DMS114 treated with DMSO at 0.1 percent for 48 hours (cell line): ENCODE data around the gene CFAP54.
"Not testable (repeated sequence)": the region's sequence is repeated elsewhere in the genome, so short reads cannot be mapped to it uniquely, and the experiment has no call there.

Experiments used
- DNase-seq: peaks from one replicate; lab custom pipeline; 2025; ENCODE audit not compliant: unreplicated experiment; lab: John Stamatoyannopoulos, UW

CFAP54 gene

DNA sequence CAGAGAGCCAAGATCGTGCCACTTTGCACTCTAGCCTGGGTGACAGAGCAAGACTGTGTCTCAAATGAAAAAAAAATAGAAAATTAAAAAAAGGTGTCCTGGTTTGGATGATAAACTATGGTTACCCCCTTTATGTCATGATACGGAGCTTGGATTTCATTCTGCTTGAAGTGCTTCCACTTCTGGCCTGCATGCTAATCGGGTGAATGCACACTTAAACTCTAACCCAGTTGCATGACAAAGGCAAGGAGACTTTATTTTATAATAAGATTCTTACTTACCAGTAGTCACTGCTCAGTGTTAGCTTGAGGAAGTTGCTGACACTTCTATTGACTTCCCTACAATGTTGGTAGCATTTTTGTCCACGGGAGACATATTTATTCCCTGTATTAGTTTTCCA is 24.3 kb downstream of the CFAP54 start:
- no peak for DNase-seq

- no peak for DNase-seq
These were observed 25.0 kb downstream of the CFAP54 start for GRCh38 chr12:96514328-96514727.

GRCh38 chr12:96516472-96517430 is 27.4 kb downstream of the CFAP54 start:
- DNase-seq, result peak; percentile 60

- DNase-seq, result no peak
These were observed 31.4 kb downstream of the CFAP54 start for GRCh38 chr12:96520767-96521166.

- no peak for DNase-seq
These were observed 32.7 kb downstream of the CFAP54 start for GRCh38 chr12:96521895-96522682.

DNA sequence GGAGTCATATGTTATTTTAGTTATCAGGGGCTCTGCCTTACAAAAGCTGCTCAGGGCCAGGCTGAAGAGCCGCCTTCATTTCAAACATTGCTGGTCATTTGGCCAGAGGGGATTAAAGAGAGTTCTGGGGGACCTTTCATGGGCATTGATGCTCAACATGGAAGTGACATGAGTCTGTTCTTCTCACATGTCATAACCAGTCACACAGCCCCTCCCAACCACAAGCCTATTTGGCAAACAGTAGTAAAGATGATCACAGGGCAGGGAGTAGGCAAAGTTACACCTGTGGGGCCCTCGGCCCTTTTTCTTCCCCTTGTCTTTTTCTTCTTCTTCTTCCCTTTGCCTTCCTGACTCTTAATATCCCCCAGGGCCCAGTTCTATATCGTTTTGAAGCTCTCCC is 33.3 kb downstream of the CFAP54 start:
- no peak for DNase-seq

DNA sequence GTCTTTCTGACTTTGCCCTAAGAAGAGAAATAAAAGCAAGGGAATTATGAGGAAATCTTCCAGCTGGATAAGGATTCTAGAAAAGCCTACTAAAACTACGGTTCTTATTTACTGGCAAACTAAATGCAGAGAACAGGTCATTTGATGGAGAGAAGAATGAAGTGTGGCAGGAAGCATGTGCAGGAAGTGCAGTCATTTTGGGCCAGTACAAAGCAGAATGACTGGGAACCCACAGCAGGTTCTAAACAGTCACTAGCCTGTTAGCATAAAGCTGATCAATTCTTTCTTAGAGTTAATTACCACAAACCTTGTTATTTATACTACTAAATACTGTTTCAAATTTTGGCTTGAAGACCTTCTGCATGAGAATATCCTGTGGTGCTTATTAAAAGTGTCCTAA is 36.7 kb downstream of the CFAP54 start:
- no peak for DNase-seq

DNA sequence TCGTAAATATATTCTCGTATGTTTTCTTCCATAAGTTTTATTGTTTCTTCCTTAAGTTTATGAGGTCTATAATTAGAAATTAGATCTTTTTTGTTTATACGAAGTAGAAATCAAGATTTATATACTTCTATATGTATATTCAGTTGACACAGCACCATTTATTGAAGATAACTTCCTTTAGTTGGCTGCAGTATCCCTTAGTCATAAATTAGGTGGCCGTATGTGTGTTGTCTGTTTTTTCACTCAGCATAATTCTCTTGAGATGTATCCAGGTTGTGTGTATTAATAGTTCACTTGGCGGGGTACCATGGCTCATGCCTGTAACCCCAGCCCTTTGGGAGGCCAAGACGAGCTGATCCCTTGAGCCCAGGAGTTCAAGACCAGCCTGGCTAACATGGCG is 40.5 kb downstream of the CFAP54 start:
- DNase-seq, result no peak

DNA sequence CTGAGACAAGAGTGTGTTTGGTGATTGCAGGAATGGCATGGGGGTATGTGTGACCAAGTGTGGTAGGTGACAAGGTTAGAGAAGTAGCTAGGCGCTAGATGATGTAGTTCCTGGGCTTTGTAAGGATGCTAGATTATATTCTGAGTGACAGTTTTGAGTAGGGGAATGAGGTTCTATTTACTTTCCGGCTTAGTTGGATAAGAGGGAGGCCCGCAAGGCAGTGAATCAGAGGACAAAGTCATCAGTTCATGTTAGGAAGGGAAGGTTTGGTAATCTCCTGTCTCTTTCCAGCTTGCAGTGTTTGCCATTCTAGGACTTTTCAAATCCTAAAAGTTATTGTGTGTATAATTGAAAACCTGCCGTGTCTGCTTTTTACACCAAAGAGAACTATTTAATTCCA is 45.0 kb downstream of the CFAP54 start:
- no peak for DNase-seq

DNA sequence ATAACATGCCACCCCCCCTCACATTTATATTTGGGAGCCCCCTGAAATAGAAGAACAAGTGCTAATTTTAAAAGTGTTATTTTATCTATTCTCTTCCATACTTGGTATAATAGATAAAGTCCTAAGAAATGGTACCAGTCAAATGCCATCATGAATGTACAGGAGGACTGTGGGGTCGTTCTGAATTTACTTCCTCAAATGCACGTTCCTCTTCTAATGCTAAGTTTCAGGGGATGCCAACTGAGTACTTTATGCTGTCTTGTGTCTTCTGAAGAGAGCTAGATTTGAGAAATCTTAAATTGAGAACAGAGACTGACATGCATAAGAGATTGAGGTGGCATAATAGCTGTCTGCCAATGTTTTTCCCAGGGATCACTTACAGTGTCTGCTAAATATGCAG is 59.0 kb downstream of the CFAP54 start:
- DNase-seq, result no peak

DNA sequence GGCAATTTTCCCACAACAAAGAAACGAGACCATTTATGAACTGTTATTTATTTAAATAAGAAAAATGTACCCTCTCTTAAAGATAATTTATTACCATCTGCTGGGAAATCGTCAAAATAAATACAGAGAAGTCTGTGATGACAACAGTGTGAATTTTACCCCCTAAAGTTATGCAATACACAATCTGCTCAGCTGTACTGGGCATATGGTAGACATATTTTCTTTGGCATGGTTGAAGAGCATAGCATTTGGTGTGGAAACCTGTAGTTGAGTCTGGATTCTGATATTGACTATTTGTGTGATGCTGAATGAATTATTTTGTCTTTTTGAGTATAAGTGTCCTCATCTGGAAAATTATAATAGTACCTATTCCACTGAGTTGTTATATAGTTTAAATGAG is 60.0 kb downstream of the CFAP54 start:
- DNase-seq, result no peak

DNA sequence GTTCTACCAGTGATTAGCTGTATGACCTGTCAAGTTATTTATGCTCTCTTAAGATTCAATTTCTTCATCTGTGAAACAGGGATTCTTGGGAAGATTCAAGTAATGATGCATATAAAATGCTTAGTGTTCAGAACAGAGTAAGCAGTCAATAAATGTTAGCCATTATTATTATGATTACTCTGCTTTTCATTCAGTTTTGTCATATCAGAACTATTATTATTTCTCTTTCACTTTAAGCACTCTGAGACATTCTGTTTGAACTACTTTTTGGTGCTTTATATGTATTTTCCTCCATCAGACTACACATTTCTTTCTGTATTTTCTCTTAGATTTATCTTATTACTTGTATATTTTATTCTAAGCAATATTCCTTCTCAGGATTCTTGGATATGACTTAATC is 81.2 kb downstream of the CFAP54 start:
- DNase-seq, result no peak

- DNase-seq, result no peak
These were observed 81.9 kb downstream of the CFAP54 start for GRCh38 chr12:96571101-96571862.

DNA sequence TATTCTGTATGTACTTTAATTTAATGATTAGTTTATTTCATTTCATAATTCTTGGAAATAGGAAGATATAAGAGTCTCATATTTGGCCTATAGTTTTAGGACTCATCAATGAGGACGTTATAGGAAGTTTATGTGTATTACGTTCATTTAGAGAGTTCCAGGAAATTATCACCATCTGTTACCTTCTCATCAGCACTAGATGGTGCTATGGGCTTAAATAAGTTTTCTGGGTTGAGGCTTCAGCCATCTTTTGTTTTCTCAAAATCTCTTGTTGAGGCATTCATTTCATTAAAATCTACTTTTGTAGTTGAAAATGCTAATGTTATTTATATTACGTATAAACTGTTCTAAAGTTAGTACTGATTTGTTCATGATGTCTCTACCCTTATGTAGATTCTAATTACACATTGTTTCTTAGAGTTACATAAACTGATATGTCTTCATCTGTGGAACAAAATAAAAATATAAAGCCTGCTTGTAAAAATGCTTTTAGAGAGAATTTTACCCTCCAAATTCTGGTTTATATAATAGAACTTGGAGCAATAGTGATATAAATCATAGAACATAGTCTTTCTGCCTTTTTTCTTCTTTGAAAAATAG is 89.2 kb downstream of the CFAP54 start:
- DNase-seq, result peak; percentile 82

DNA sequence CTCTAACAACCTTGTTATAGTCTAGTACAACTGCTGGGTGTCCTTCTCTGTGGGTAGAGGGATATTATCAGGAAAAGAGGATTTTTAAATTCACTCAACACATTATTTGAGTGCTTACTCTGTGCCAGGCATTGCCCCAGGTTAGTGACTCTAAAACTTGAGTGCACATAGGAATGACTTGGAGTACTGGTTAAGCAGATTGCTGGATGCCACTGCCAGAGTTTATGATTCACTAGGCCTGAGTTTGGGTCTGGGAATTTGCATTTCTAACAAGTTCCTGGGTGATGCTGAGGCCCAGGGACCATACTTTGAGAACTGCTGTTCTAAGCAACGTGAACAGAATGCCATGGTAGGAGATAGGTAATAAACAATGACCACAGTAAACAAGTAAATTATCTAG is 96.6 kb downstream of the CFAP54 start:
- no peak for DNase-seq

DNA sequence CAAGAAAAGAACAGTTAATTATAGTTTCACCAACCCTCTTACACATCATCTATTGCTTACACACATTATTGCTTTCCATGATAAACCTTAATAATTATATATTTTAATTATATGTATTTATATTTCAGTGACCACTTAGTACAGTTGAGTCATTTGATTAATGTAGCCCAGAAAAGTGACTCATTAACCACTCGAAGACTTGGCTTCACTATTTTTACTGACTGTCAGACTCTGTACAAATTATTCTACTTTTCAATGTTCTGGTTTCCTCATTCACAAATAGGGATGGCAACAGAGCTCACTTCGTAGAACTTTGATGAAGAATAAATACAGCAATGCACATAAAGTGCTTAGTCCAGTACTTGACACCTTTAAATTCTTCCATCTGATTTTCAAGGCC is 98.3 kb downstream of the CFAP54 start:
- no peak for DNase-seq

DNA sequence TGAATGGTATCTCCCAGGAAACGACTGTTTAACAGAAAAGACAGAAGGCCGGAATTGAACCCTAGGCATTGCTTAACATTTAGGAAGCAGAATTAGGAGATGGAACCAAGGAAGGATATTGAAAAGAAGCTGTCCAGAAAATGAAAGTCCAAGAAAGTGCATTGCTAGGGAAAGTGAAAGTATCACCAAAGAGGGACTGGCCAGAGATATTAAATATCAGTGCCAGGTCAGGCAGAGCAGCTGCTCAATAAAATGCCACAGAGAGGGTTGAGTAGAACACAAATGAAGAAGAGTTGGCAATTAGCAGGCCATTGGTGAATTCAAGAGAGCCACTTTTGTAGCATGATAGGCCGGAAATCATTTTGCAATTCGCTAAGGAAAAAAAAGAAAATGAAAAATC is 101.6 kb downstream of the CFAP54 start:
- no peak for DNase-seq

- DNase-seq, result not testable (repeated sequence)
These were observed 115.0 kb downstream of the CFAP54 start for GRCh38 chr12:96604374-96604773.

DNA sequence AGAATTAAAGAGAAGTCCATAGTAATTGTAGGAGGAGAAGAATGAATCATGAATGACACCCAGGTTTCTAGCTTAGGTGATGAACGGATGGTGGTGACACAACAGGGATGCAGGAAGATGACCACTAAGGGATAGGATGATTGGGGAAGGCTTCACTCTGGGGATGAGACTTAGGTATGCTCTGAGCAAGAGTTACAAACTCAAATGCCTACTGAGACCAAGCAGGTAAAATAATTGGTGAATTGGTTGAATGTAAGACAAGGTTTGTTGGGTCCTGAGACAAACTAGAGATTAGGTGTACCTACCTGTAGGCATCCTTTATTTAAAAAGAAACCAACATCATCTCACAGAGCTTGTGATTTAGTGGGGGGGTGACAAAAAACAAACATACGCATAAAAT is 116.3 kb downstream of the CFAP54 start:
- no peak for DNase-seq

DNA sequence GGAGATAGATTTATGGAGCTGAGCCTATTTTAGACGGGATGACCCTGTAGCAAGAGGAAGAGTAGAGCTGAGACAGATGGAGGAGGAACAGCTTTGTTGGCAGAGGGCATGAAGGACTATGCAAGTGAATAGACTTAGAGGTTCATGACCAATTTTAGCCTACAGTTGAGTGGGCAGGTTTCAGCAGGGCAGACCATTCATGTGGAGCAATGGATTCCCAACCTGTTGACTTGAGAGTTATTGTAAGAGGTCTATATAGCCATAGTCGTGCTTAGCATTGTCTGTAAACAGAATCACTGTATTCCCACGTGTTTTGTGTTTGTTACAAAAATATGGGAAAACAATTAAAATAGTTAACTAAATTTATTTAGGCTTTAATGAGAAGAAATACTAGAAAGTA is 116.8 kb downstream of the CFAP54 start:
- DNase-seq, result no peak

DNA sequence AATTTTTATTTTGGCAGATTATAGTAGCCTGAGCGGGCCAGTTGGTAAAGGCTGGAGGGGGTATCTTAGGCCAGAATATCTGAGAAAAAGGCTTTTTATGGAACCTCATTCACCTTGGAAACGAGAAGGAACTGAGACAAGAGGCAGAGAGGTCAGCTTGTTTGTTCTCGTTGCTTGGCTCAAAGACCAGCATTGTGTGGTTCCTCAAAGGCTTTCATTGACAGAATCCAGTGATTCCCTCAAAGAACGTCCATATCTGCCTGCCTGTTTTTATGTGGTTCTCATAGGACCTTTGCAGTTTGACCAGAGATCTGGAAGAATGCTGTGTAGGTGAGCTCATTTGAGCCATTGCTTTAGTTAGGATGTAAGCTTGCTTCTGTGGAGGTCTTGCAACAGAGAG is 117.3 kb downstream of the CFAP54 start:
- no peak for DNase-seq
